ENCODE data around the gene GATAD1.

- no peak for TF ChIP-seq POLR2AphosphoS5 (IDR thresholded peaks at IDR 0.05; ENCODE audit: borderline replicate concordance, low read depth, low read length)
- TF ChIP-seq FOXP2 (optimal IDR thresholded peaks at IDR 0.05; ENCODE audit: control extremely low read depth, extremely low read length, insufficient read depth), result no peak
- TF ChIP-seq EZH2 (IDR thresholded peaks at IDR 0.05), result no peak
Observed at GRCh38 chr7:92461027-92462003, 14.0 kb downstream of the GATAD1 start.

Data from SK-N-MC (cell line).